Measurements from ENCODE around the gene CPN1. TPM values are rescaled to one million over a fixed set of nuclear protein-coding genes. Genes with fewer than 3 reads are reported as not detected.
"Not testable (repeated sequence)": the region's sequence is repeated elsewhere in the genome, so short reads cannot be mapped to it uniquely, and the experiment has no call there.

Gene CPN1
- total RNA-seq, 1 donor from 2014 or later: not detected

DNA sequence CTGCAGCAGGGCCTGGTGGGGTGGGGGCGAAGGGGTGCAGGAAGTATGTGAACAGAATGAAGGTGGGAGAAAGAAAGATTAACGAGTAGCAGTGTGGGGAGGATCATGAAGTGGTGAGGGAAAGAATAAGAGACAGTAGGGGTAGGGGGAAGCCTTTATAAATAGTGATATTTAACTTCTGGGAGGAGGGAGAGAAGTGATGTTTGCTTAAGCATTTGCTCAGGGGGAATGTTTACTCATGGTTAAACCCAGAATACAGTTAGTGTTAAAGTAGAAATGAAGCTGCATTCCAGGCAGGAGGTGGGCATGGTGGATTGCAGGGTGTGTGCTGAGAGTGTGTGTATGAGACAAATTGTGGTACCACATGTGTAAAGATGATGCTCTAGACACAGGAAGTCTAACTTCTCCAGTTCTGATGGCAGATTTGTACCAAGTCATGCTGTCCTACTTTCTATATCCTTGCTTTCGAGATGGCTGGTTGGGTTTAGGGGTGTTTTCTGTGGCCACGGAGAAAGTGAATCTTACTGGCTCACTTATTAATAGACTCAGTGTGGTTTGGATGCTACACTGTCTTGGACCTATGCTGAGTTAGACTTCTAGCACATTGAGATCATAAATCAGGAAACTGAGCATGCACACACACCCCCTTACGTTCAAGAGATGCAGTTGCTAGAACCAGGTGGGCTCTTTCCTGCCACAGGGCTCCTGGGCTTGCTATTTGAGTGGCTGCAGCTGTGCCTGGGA is 61.4 kb downstream of the CPN1 start:
- Histone ChIP-seq H3K36me3 (ENCODE audit: control insufficient read depth, insufficient read depth, low read length) (no peaks in the 10 kb centered on the region), H3K27me3 (ENCODE audit: control insufficient read depth, insufficient read depth, low read length) (no peaks in the 10 kb centered on the region), H3K4me3 (ENCODE audit: low read depth, low read length) (no peak overlapping the region)
- DNase-seq (ENCODE audit: low read depth): no peak
- TF ChIP-seq, protein P1, sequence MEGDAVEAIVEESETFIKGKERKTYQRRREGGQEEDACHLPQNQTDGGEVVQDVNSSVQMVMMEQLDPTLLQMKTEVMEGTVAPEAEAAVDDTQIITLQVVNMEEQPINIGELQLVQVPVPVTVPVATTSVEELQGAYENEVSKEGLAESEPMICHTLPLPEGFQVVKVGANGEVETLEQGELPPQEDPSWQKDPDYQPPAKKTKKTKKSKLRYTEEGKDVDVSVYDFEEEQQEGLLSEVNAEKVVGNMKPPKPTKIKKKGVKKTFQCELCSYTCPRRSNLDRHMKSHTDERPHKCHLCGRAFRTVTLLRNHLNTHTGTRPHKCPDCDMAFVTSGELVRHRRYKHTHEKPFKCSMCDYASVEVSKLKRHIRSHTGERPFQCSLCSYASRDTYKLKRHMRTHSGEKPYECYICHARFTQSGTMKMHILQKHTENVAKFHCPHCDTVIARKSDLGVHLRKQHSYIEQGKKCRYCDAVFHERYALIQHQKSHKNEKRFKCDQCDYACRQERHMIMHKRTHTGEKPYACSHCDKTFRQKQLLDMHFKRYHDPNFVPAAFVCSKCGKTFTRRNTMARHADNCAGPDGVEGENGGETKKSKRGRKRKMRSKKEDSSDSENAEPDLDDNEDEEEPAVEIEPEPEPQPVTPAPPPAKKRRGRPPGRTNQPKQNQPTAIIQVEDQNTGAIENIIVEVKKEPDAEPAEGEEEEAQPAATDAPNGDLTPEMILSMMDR (IDR thresholded peaks at IDR 0.05; ENCODE audit: insufficient read depth, low read length, poor library complexity, severe bottlenecking): no peak

DNA sequence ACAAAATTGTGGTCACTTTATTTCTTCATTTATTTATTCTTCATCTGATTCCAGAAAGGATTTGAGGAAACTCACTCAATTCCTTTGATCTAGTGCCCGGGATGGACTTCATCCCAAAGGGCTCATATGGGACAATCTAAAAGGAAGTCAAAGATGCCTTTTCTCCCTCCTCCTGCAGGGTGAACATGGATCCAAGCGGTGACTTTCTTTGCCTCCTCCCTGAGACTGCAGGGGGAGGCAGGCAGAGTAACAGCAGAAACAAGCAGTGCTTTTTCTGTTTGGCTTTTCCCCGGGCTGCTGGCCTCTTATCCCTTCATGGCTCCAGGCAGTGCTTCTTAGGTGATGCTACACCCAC is 61.9 kb downstream of the CPN1 start:
- no peak for DNase-seq (ENCODE audit: low read depth)

DNA sequence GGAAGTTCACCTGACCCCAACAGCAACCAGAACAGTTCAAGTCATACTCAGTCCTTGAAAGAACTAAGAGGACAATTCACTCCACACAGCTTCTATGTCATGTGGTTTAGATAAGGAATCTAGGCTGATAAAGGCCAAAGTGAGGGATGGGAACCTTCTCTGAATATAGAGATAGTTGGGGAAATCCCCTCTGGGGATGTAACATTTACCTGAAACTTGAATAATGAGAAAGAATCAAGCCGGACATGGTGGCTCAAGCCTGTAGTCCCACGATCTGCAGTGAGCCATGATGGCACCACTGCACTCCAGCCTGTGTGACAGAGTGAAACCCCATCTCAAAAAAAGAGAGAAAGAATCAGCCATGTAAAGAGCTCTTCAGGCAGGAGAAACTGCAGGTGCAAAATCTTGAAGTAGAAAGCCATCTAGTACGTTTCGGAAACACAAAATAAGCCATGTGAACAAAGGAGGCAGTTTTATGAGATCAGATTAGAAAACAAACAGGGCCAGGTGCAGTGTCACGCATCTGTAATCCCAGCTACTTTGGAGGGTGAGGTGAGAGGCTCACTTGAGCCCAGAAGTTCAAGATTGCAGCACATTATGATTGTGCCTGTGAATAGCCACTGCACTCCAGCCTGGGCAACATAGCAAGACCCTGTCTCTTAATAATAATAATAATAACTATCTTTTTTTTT is 67.5 kb downstream of the CPN1 start:
- H3K4me3 ChIP-seq (ENCODE audit: low read depth, low read length): no peak overlapping the region
- no peak for DNase-seq (ENCODE audit: low read depth)

More for the DNA sequence above, 61.9 kb downstream of the CPN1 start:
- no peak overlapping the region for H3K4me3 ChIP-seq (ENCODE audit: low read depth, low read length)
- no peaks in the 10 kb centered on the region for H3K36me3 ChIP-seq (ENCODE audit: control insufficient read depth, insufficient read depth, low read length)
- TF ChIP-seq, protein P1 (IDR thresholded peaks at IDR 0.05; ENCODE audit: insufficient read depth, low read length, poor library complexity, severe bottlenecking): peak; percentile 27
- no peaks in the 10 kb centered on the region for H3K27me3 ChIP-seq (ENCODE audit: control insufficient read depth, insufficient read depth, low read length)

DNA sequence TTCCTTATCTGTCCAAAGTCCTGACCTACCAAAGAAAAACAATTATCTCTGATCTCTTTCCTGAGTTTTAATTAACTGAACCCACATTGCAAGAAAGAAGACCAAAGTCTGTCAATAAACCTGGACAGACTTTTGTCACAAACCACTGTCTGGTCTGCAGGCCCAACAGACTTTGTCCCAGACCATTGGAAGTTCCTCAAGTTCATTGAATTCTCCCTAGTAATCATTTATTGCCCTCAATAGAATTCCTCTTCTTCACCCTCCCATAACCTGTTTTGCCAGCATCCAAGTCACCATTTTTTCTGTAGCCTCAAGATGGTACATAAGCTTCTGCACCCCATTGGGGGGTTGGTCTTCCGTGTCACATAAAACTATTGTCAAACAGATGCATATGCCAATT is 68.0 kb downstream of the CPN1 start:
- DNase-seq (ENCODE audit: low read depth): no peak
- Histone ChIP-seq H3K27me3 (ENCODE audit: control insufficient read depth, insufficient read depth, low read length) (no peaks in the 10 kb centered on the region), H3K36me3 (ENCODE audit: control insufficient read depth, insufficient read depth, low read length) (no peaks in the 10 kb centered on the region), H3K4me3 (ENCODE audit: low read depth, low read length) (no peak overlapping the region)
- TF ChIP-seq, protein P1 (IDR thresholded peaks at IDR 0.05; ENCODE audit: insufficient read depth, low read length, poor library complexity, severe bottlenecking): no peak

More for the DNA sequence above, 67.5 kb downstream of the CPN1 start:
- Histone ChIP-seq H3K27me3 (ENCODE audit: control insufficient read depth, insufficient read depth, low read length) (no peaks in the 10 kb centered on the region), H3K36me3 (ENCODE audit: control insufficient read depth, insufficient read depth, low read length) (no peaks in the 10 kb centered on the region)
- TF ChIP-seq, protein P1 (IDR thresholded peaks at IDR 0.05; ENCODE audit: insufficient read depth, low read length, poor library complexity, severe bottlenecking): no peak

DNA sequence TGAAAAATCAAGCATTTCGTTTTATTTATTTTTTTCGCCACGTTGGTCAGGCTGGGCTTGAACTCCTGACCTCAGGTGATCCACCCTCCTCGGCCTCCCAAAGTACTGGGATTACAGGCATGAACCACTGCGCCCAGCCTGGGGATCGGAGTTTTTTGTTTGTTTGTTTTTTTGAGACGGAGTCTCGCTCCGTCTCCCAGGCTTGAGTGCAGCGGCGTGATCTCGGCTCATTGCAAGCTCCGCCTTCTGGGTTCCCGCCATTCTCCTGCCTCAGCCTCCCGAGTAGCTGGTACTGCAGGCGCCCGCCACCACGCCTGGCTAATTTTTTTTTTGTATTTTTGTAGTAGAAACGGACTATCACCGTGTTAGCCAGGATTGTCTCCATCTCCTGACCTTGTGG is 69.8 kb downstream of the CPN1 start:
- H3K27me3 ChIP-seq (ENCODE audit: control insufficient read depth, insufficient read depth, low read length); DNase-seq (ENCODE audit: low read depth); H3K36me3 ChIP-seq (ENCODE audit: control insufficient read depth, insufficient read depth, low read length); H3K4me3 ChIP-seq (ENCODE audit: low read depth, low read length): not testable (repeated sequence)

DNA sequence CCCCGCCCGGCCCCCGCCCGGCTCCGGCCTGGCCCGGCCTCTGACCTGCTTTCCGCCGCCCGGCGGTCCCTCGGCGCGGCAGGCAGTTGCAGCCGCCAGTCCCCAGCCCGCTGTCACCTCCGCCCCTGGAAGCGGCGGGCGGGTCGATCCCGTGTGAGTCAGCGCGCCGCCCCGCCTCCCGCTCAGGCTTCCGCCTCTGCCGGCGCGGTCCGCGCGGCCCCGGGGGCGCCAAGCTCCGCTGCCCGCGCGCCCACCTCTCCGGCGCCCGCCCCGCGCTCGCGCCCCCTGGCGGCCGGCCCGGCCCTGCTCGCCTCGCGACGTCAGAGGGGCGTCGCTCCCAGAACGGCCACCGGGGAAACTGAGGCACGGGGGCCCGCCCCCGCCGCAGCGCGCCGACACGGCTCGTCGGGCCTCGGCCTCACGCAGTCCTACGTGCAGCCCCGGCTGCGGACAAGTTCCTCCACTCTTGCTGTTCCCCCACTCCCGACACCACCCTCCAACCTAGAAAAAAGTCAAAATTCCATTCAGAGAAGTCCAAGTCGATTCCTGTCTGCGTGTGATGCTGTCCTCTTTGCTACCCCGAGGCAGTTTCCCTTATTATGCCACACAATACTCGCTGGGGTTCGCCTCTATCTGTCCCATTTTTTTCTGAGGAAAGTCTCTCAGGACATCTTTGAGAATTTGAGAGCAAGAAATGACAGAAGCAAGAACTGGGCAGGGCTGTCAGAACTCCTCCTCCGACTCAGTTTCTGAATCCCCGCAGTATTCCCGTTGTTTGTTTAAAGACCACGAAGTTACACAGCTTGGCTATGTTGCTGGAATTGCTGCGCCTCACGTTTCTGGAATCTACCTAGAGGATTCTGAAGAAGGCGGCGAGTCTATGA is 71.6 kb downstream of the CPN1 start, which contains the start of gene DNMBP:
Gene DNMBP (minus strand): TSS at position 155 of the 884 bp plus-strand sequence. CDS start 37,823 bp downstream, outside the sequence.
- Histone ChIP-seq H3K4me3 (ENCODE audit: low read depth, low read length) (peak within 1 kb of the TSS; percentile 90), H3K36me3 (ENCODE audit: control insufficient read depth, insufficient read depth, low read length) (no peaks in the 10 kb centered on the region), H3K27me3 (ENCODE audit: control insufficient read depth, insufficient read depth, low read length) (no peaks in the 10 kb centered on the region)
- DNase-seq (ENCODE audit: low read depth): no peak
- TF ChIP-seq, protein P1 (IDR thresholded peaks at IDR 0.05; ENCODE audit: insufficient read depth, low read length, poor library complexity, severe bottlenecking): peak; percentile 6
